GM21447 (cell line): ENCODE results near the gene PTGER2.

Source experiments
- ATAC-seq: cut with Tn5 transposase; IDR thresholded peaks from one replicate; pipeline ENCODE4 v1.9.1; 2021; ENCODE audit not compliant: unreplicated experiment

PTGER2 gene

DNA sequence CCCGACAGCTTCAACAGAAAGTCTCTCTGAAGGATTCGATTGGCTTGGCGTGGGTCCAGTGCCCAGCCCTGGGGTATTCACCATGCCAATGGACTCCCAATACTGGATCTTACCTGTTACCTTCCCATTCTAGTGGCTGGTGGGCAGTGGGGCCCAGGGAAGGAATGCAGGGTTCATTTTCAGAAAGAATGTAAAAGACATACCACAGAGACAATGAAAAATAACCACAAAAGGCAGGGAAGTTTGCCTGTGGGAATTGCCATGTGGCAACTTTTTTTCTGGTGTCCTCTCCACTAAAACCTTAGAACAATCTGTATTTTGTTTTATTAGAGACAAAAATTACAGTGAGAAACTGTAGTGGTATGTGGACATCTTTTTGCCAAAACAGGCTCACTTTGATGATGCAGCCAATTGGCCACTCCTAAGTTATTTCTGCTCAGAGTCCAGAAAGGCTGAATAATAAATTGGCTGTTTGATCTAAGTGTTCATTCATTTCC, 55.2 kb downstream of the PTGER2 start:
- ATAC-seq: no peak

DNA sequence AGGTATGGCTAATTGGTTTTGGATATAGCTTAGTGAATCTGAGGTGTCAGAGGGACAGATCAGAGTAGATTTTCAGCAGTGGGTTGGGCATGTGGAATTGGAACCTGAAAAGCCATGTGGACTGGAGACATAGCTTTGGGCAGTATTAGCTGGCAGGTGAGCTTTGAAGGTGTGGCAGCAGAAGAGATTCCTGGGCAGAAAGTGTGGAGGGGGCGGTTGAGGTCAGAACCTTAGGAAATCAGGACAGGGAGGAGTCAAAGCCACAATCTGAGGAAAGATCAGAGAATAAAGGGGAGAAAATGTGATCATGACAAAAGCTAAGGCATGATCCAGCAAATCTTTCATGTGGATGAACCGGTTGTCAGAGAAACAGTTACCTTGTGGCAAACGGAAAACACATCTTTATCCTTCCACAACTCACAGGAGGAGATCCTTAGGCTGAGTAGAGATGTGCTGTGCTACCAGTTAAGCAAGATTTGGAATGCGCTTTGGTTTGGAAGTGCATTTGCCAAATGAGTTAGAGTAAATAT, 56.4 kb downstream of the PTGER2 start:
- ATAC-seq: no peak

DNA sequence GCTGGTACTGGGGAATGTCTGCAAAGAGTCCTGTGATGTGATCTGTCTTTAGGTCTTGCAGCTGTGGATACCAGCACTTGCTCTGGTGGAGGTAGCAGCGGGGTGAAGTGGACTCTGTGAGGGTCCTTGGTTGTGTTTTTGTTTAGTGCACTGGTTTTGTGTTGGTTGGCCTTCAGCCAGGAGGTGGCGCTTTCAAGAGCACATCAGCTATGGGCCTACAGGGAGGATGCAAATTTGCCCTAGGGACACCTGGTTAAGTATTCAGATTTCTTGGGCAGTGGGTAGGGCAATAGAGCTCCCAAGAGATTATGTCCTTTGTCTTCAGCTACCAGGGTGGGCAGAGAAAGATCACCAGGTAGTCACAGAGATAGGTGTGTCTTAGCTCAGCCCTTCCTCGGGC, 63.8 kb downstream of the PTGER2 start:
- no peak for ATAC-seq
